GM08714 (cell line): ENCODE measurements around the gene TDRD9.
A peak's percentile ranks its signal among the peaks of the same experiment; 100 is the strongest.

Source experiments
- H3K4me3 ChIP-seq: fragments of 200-500 bp; sonication (Bioruptor generic); 2 replicates; pipeline ENCODE4 v1.5.1; 2014; ENCODE audit warnings: mild to moderate bottlenecking, low read length, inconsistent platforms
- ZNF274 ChIP-seq: IDR thresholded peaks from 2 replicates; pipeline ENCODE4 v1.6.1; 2012; ENCODE audit warnings: mild to moderate bottlenecking, low read depth, low read length

Gene TDRD9

DNA sequence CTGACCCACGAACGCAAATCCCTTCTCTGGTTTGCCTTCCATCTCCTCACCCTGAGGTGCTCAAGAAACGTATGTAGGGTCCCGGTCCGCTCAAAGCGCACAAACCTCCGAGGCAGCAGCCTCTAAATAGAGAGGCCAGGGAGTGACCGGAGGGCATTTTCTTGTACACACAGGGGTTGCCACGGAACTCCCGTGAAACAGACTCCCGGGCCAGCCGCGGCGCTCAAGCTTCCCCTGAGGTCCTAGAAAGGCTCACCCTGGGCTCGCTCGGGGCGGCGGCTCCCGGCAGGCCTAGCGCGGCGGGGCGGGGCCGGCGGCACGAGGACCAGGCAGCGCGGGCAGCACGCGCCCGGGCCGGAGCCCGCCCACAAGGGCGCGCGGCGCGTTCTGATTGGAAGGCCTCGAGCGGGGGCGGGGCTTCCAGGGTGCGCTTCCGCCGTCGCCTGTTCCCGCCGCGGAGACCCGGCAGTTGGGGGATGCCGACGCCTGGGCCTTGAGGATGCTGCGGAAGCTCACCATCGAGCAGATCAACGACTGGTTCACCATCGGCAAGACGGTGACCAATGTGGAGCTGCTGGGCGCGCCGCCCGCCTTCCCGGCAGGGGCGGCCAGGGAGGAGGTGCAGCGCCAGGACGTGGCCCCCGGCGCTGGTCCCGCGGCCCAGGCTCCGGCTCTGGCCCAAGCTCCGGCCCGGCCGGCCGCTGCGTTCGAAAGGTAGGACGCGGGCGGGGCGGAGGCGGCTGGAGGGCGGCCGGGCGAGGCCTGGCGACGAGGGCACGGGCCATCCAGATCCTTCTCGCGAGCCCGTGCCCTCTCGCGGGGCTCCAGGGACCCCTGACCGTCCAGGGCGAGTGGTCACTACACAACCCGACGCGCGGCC, at the start of gene TDRD9:
Gene TDRD9 (plus strand): TSS at position 446 of the 880 bp plus-strand sequence. CDS start 54 bp downstream, at position 500.
- no peak for TF ChIP-seq ZNF274

DNA sequence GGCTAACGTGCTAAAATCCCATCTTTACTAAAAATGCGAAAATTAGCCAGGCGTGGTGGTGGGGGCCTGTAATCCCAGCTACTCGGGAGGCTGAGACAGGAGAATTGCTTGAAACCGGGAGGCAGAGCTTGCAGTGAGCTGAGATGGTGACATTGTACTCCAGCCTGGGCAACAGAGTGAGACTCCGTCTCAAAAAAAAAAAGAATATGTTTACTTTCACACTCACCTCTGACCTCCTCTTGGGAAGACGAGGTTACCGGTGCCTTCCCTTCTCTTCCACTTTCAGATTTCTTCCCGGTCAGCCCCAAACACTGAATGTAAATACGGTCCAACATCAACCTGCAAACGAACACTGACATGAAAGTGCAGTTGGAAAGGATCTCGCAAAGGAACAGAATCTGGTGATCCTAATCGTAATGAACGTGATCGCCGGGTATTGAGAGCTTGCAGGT, 49.1 kb upstream of the TDRD9 start:
- TF ChIP-seq ZNF274: no peak
- H3K4me3 ChIP-seq: no peak overlapping the region

More for the DNA sequence above, at the start of gene TDRD9:
- peak within 1 kb of the TSS; percentile 23; the same call in 1 of the 2 replicates for H3K4me3 ChIP-seq

- no peak for TF ChIP-seq ZNF274
- no peak overlapping the region; the same call in 1 of the 2 replicates for H3K4me3 ChIP-seq
These were observed 48.5 kb upstream of the TDRD9 start for GRCh38 chr14:103879570-103880347.

GRCh38 chr14:103880348-103881267, 47.6 kb upstream of the TDRD9 start:
- H3K4me3 ChIP-seq: no peak overlapping the region
- TF ChIP-seq ZNF274: no peak

GRCh38 chr14:103881268-103882201, 46.7 kb upstream of the TDRD9 start:
- no peak overlapping the region for H3K4me3 ChIP-seq
- TF ChIP-seq ZNF274: no peak

DNA sequence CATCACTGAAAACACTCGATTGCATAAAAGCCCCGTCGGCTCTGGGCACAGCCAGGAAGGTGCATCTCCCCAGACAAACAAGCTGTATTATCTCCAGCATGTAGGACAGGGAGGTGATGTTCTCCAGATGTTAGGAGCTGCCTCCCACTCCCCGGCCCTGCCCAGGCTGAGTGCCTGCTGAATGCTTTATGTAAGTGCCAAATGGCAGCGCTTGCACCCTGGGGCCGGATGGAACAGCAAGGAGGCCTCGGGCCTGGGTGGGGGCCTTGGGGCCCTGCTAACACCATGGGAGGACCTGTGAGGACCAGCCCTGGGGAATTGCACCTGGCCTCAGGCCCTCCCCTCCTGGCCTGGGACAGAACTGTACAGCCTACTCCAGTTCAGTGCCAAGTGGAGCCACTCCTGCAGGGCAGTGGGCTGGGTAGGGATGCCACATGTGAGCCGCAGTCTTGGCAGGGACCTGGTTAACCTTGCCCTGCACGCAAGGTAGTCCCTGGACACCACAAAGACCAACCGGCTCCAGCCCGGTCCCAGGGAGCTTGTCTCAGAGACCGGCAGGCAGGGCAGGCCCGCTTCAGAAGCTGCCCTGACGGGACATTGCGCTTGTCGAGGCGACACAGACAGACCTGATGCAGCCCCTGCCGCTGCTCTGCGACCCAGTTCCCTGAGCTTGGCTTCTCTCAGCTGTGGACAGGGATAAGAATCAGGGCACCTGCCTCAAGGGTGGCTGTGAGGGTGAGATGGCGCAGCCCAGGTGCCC, 45.6 kb upstream of the TDRD9 start:
- TF ChIP-seq ZNF274: no peak
- no peak overlapping the region for H3K4me3 ChIP-seq

DNA sequence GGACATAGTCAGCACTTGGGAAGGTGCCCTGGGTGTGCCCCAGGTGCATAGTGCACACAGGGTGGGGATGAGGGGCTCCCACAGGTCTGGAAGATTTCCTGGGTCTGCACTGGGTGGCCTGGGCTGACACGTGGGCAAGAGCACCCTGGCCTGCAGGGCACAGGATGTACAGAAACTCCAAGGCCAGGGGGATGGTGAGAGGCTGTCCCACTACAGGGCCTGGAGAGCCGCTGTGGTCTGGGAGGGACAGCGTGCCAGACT, 45.1 kb upstream of the TDRD9 start:
- H3K4me3 ChIP-seq: no peak overlapping the region
- no peak for TF ChIP-seq ZNF274

DNA sequence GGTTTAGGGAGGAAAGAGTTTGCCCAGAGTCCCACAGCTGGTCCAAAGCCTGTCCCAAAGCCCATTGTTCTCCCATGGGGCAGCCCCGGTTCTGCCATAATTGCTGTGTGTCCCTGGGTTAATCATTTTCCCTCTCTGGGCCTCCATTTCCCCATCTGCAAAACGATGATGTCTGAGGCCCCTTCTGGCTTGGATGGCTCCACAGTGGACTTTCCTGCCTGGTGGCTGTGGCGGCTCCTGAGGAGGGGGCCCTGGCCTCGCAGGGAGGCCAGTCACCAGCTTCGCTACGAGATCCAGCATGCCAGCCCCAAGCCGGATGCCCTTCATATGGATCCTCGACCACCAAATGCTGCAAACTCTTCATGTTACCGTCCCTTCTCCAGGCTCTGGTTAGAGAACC, 43.4 kb upstream of the TDRD9 start:
- TF ChIP-seq ZNF274: no peak
- no peak overlapping the region for H3K4me3 ChIP-seq

GRCh38 chr14:103885509-103885932, 42.7 kb upstream of the TDRD9 start:
- H3K4me3 ChIP-seq: no peak overlapping the region
- no peak for TF ChIP-seq ZNF274

DNA sequence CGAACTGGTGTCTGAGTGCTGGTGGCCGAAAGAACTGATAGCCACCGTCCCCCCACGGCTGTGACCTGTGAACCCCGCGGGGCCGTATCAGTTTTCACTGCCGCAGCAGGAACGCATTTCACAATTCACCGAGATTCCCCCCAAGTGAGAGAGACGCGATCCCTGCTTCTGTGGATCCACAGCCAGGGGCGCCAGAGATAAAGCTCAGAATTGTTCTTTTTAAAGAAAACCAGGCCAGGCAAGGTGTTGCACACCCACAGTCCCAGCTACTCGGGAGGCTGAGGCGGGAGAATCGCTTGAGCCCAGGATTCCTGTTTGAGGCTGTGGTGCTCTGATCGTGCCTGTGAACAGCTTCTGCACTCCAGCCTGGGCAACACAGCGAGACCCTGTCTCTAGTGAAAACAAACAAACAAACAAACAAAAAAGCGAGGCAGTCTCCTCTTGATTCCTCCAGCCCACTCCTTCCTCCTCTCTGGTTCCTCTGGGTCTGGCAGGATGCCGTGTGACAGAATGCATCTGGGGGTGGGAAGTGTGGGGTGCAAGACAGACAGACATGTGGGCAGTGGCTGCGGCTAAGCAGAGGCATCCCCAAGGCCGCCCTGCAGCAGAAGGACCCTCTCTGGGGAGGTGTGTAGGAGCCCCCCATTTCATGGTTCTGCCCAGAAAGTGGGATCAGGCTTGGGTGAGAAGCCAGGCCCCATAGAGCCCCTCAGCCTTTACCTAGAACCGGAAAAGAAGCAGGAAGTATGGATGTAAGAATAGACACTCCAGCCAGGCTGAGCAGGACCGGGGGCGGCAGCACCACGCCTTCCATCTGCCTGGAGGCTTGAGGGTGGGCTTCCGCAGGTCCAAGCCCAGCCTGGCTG, 41.7 kb upstream of the TDRD9 start:
- no peak overlapping the region for H3K4me3 ChIP-seq
- TF ChIP-seq ZNF274: no peak

GRCh38 chr14:103887170-103887501, 41.1 kb upstream of the TDRD9 start:
- TF ChIP-seq ZNF274: no peak
- H3K4me3 ChIP-seq: no peak overlapping the region
